Body of pancreas (tissue), 4 donors: Measurements from ENCODE around the gene TESK2.

Experiments used
- CTCF ChIP-seq, 7 experiments: fragments of 450-650 bp in 4 of 7; fragments of 200-600 bp in 3 of 7; sonication (generic) in 3 of 7; IDR thresholded peaks; one replicate each; pipeline ENCODE4 v1.5.1; 2016 to 2019; ENCODE audit warnings: antibody characterized with exemption in 7 of 7
- POLR2A ChIP-seq, 3 donors: fragments of 450-650 bp; IDR thresholded peaks; one replicate each; pipeline ENCODE4 v1.6.1; 2016; ENCODE audit warnings: antibody characterized with exemption in 3 of 3, mild to moderate bottlenecking in 2 of 3

DNA sequence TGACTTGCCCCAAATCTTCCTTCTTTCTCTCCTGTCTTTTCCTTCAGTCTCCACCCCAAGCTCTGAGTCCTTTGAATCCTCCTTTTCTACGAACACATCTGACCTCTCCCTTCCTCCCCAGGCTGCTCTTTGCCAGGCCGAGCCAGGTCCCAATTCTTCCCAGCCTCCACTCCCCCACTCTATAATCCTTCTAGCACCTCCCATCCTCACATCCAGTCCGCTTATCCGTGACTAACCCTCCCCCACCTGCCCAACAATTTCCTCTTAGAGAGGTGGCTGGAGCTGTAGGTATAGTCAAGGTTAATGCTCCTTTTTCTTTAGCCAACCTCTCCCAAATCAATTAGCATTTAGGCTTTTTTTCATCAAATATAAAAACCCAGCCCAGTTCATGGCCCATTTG is 173.8 kb downstream of the TESK2 start:
- TF ChIP-seq CTCF (IDR thresholded peaks at IDR 0.05), result no peak
- no peak for TF ChIP-seq POLR2A (IDR thresholded peaks at IDR 0.05)
